HL-60 (cell line): ENCODE measurements around the gene EBPL.

Source experiments
- DNase-seq, 2 experiments: peaks; one replicate each; pipeline ENCODE4 v3.0.0-alpha.2; 2010 to 2020; ENCODE audit warnings: low read depth in 1 of 2, low spot score in 1 of 2
- H3K27ac ChIP-seq: fragments of 250-450 bp; sonication (Bioruptor Pico); replicated peaks from 2 replicates; pipeline ENCODE4 v1.5.1; 2020; ENCODE audit warnings: mild to moderate bottlenecking, moderate library complexity
- H3K27me3 ChIP-seq: fragments of 250-450 bp; sonication (Bioruptor Pico); 2 replicates; pipeline ENCODE4 v1.5.1; 2021; ENCODE audit warnings: mild to moderate bottlenecking, moderate library complexity; ENCODE audit not compliant: insufficient read depth, poor library complexity, severe bottlenecking
- H3K4me3 ChIP-seq: replicated peaks from 2 replicates; pipeline ENCODE4 v1.5.1; 2011; ENCODE audit warnings: mild to moderate bottlenecking, control low read depth, low read length; ENCODE audit not compliant: insufficient read depth
- CTCF ChIP-seq: IDR thresholded peaks from one replicate; pipeline ENCODE4 v1.5.1; 2011; ENCODE audit warnings: low read length, control low read depth, inconsistent platforms; ENCODE audit not compliant: insufficient read depth
- GABPA ChIP-seq: IDR thresholded peaks from 2 replicates; pipeline ENCODE4 v1.6.1; 2012; ENCODE audit warnings: low read depth
- POLR2AphosphoS5 ChIP-seq: IDR thresholded peaks from 2 replicates; pipeline ENCODE4 v1.6.1; 2012; ENCODE audit warnings: low read depth
- REST ChIP-seq: IDR thresholded peaks from 2 replicates; pipeline ENCODE4 v1.6.1; 2012; ENCODE audit warnings: low read depth; ENCODE audit not compliant: insufficient replicate concordance
- SPI1 ChIP-seq: IDR thresholded peaks from 2 replicates; pipeline ENCODE4 v1.6.1; 2012; ENCODE audit warnings: low read depth, mild to moderate bottlenecking, borderline replicate concordance

Gene EBPL

GRCh38 chr13:49651570-49652354 lies 39.5 kb downstream of the EBPL start:
- Histone ChIP-seq H3K27ac (no peak overlapping the region), H3K4me3 (no peak overlapping the region), H3K27me3 (no peaks in the 10 kb centered on the region)
- TF ChIP-seq REST (no peak), SPI1 (no peak)
- no peak for DNase-seq

- Histone ChIP-seq H3K27me3 (no peaks in the 10 kb centered on the region), H3K27ac (no peak overlapping the region), H3K4me3 (no peak overlapping the region)
- no peak for DNase-seq
- TF ChIP-seq POLR2AphosphoS5, result no peak
- TF ChIP-seq CTCF, result no peak
- no peak for TF ChIP-seq GABPA
- no peak for TF ChIP-seq REST
- no peak for TF ChIP-seq SPI1
Observed at GRCh38 chr13:49649963-49650312, 41.3 kb downstream of the EBPL start.

GRCh38 chr13:49649244-49649962 lies 41.9 kb downstream of the EBPL start:
- no peak for TF ChIP-seq POLR2AphosphoS5
- TF ChIP-seq REST, result no peak
- TF ChIP-seq CTCF, result no peak
- no peak for TF ChIP-seq SPI1
- Histone ChIP-seq H3K4me3 (no peak overlapping the region), H3K27ac (no peak overlapping the region), H3K27me3 (no peaks in the 10 kb centered on the region)
- no peak for DNase-seq
